Measurements from ENCODE around the gene FTL.

Gene FTL

DNA sequence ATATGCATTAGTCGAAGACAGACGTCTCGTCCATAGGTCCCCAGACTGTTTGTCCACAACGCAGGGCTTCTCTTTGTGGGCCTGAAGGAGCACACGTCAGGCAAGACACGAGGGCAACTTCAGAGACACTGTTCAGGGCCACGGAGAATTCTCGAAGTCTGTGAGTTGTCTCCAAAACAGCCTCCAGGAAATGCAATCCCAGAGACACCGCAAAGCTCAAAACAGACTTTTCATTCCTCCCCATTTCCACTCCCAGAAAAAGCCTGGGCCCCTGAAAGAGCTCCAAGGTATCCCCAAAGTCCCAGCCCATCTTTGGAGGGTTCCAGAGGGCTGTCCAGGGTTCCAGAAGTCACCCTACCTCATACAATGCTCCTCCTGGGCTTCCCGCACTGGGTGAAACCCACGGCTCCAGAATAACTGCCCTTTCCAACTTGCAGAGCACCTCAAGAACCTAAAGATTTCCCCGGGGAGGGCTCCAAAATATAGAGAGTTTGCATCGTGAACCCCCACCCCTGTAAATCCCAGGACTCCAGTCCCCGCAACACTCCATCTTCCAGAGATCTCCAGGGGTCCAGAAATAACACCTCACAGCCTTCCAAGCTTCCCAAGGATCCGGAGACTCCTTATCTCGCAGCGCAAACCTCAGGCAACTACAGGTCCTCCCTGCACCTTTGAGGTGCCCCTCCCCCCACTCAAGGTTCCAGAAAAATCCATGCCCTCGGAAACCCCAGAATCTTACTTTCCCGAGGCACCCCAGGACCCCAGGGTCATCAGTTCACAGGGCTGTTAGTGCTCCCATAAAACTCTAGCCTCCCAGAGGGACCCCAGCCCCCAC is 687 bp upstream of the FTL start:
- peak overlapping the region; percentile 54 for H3K4me3 ChIP-seq (ENCODE audit: low read depth, low read length)

DNA sequence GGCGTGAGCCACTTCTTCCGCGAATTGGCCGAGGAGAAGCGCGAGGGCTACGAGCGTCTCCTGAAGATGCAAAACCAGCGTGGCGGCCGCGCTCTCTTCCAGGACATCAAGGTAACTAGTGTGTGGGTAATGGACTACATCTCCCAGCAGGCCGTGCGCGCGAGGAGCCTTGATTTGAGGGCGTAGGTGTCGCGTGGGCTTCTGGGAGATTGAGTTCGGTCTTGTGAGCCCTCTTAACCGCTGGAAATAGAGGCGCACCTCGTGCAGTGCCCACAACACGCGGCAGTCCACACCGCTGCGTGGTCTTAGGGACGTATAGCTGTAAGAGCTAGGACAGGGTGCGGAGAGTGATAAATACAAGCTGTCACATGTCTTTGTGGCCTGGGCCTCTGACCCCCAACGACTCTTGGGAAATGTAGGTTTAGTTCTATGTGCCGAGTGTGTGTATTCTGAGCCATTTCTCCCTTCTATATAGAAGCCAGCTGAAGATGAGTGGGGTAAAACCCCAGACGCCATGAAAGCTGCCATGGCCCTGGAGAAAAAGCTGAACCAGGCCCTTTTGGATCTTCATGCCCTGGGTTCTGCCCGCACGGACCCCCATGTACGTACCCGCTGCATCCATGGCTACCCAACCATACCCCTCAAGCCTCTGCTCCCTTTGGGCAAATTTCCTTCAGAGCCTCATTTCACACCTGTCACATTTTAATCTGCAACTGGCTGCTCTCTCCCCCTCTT is 864 bp downstream of the FTL start:
- H3K4me3 ChIP-seq (ENCODE audit: low read depth, low read length) = peak overlapping the region; percentile 94

DNA sequence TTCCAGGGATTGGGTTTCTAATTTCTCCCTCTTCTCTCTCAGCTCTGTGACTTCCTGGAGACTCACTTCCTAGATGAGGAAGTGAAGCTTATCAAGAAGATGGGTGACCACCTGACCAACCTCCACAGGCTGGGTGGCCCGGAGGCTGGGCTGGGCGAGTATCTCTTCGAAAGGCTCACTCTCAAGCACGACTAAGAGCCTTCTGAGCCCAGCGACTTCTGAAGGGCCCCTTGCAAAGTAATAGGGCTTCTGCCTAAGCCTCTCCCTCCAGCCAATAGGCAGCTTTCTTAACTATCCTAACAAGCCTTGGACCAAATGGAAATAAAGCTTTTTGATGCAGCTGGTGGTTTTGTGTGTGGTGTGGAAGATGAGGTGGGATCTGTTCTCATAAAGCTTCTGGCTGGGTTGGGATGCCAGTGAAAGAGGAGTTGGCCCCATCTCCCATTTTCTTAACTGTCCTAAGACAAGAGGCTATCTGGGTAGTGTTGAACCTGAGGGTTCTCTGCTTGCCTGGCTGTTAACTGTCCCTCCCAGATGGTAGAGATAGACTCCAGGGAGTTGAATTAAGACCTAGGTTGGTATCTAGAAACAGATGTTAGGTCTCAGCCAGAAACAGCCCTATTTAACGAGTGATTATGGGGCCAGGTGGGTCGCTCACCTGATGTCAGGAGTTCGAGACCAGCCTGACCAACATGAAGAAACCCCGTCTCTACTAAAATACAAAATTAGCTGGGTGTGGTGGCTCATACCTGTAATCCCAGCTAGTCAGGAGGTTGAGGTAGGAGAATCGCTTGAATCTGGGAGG is 1.6 kb downstream of the FTL start:
- peak overlapping the region; percentile 94 for H3K4me3 ChIP-seq (ENCODE audit: low read depth, low read length)

DNA sequence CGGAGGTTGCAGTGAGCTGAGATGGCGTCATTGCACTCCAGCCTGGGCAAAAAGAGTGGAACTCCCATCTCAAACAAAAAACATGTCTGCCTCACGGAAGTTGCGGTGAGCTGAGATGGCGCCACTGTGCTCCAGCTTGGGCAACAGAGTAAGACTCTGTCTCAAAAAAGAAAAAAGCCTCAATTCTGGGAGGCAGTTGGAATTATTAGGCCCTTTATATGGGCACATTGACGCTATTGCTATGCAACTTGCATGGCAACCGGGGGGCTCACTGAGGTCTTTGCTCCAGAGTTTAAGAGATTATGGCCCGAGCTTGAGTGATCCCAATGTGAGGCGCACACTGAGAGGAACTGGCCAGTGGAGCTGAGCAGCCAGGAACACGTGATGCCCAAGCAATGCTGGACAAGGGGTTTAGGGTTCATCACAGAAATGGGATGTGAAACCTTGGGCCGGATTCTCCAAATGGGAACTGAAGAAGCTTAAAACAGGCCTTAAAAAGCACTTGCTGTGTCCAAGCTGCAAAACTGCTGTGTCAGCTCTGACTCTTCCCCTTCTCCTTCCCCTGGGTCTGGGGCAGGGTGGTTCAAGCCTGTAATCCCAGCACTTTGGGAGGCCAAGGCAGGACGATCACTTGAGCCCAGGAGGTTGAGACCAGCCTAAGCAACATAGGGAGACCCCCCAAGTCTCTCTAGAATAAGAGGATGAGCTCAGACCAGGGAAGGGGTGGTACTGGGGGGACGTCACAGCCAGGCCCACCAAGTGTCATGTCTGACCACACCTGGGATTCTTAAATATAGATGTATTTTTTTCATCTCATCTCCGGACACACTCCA is 2.5 kb downstream of the FTL start:
- H3K4me3 ChIP-seq (ENCODE audit: low read depth, low read length) = no peak overlapping the region

DNA sequence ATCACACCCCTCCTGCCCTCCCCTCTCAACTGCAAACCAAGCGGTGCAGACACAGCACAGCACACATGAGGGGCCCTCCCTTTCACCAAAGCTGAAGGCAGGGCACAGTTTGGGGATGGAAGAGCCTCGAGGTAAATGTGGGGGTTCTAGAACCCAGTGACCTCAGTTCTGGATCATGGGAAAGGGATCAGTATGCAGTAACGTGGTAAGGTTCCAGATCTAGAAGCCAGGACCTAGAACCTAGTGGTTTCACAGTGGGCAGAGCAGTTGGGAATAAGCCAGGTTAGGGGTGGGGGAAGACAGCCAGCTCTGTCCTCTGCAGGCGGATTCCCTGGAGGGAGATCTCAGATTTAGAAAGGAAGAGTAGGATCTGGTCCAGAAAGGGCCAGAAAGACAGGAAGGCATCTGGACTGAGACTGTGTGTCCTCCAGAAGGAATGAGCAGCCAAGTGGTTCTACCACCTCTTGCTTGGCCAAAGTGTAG is 3.1 kb downstream of the FTL start:
- no peak overlapping the region for H3K4me3 ChIP-seq (ENCODE audit: low read depth, low read length)

DNA sequence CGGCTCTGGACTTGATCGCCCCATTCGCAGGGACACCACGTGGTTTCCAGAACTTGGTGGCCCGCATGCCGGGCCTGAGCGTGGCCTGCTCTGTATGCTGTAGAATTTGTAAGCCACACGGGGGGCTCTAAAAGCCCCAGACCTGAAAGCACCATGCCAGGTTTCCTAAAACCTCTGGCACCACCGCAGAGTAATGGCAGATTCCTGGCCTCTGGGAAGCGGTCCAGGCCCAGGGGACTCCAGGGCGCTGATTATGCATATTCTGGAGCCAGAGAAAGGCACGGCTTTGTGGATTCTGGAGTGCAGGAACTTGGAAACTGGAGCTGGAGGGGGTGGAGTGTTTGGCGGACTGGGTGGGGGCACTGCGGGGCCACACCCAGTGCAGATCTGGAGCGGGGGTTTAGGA is 3.7 kb downstream of the FTL start:
- H3K4me3 ChIP-seq (ENCODE audit: low read depth, low read length) = no peak overlapping the region

DNA sequence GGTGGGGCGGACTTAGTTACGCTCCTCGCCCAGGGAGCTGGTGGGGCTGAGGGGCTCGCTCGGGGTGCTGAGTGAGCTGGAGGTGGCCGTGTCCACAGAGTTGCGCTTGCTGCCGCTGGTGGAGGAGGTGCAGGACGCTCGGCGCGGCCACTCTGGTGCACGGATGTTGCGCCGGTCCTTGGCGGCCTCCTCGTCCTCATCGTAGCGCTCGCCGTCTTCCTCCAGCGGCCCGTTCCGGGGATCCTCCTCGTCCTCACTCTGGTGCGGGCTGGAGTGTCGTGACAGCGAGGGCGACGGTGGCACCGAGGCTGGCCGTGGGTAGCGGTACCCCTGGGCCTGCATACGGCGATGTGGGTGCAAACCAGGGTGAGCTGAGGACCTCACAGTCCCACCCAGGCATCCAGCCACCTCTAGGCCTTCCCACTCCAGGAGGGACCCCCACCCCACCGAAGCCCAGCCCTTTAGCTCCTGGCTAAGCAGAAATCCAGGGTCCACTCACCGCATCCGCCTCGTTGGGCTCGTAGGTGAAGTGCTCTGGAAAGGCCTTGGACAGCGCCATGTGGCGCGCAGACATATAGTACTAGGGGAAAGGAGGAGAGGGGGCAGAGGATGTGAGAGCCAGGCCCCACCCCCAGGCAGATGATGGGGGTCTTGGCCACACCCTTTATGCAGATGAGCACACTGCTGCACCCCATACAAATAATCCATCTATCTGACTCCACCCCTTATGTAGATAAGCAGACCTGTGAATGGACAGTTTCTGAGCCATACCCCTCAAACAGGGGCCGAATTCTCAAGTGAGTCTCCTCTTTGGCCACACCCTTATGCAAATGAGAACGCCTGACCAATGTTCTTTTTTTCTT is 4.4 kb downstream of the FTL start:
- H3K4me3 ChIP-seq (ENCODE audit: low read depth, low read length) = no peak overlapping the region

DNA sequence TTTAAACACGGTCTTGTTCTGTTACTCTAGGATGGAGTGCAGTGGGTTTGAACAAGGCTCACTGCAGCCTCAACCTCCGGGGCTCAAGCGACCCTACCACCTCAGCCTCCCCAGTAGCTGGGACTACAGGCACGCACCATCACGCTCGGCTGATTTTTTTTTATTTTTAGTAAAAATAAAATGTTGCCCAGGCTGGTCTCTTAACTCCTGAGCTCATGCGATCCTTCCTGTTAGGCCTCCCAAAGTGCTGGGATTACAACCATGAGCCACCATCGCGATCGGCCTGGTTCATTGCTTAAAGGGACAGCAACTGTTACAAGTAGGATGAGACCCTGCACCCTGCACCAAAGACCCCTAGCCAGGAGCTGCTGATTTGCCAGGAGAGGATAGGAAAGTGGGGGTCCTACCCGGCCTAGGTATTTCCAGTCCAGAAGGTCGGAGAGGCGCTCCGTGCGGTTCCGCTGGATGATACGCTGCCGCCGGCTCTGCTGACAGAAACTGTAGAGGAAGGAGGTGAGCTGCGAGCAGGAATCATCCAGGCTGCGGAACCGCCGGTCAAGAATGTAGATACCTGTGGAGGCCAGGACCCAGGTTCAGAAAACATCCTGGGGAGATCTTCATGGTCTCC is 5.1 kb downstream of the FTL start:
- H3K4me3 ChIP-seq (ENCODE audit: low read depth, low read length) = no peak overlapping the region

DNA sequence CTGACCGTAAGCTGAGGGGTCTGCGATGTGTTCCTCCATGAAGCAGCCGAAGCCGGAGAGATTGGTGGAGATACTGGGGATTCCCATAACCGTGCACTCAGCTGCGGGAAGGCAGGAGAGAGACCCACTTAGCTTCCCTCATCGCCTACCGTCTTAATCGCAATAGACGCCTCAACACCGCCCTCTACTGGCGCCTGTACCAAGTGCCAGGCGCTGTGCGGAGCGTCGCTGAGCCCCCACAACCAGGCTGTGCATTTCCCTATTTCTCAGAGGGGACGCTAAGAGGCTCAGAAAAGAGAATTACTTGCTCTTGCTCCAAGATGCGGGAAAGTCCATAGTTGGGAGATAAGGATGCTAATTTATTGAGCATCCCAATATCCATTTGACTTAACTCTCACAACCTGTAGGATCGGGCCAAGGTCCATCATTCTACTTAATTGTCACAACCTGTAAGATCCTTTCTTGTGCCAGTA is 5.8 kb downstream of the FTL start:
- no peak overlapping the region for H3K4me3 ChIP-seq (ENCODE audit: low read depth, low read length)

DNA sequence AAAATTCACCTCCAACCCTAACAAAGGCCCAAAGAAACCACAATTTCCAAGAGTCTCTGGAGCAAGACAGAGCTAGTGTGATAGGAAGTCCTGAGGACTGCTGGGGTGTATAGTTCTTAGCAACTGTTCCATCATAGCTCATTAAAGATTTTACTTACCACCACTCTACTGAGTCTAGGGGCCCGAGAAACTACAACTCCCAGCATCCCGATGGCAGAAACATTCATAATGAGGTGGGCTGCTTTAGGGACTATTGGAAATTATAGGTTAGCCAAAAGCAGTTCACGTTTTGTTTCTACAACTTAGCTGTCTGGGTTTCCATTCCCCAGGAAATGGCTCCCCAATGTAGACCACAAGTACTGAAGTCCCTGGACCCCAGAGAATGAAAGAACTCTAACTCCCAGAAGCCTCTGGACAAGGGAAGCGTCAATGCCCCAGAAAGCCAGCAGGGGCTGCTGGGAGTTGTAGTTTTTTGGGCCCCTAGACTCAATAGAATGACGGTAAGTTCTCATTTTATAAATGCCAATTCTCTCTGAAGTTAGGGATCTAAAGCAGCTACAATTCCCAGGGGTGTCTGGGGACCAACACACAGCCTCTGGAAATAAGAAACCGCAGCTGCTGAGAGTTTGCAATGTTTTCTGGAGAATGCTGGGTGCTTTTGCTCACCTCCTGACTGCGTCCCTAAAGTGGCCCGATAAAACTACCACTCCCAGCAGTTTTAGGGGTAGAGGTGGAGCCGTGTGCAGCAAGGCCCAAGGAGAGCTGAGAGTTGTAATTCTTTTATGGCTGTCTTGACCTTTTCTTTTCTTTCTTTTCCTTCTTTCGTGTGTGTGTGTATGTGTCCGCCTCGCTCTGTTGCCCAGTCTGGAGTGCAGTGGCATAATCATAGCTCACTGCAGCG is 11.1 kb downstream of the FTL start:
- no peak overlapping the region for H3K4me3 ChIP-seq (ENCODE audit: low read depth, low read length)

DNA sequence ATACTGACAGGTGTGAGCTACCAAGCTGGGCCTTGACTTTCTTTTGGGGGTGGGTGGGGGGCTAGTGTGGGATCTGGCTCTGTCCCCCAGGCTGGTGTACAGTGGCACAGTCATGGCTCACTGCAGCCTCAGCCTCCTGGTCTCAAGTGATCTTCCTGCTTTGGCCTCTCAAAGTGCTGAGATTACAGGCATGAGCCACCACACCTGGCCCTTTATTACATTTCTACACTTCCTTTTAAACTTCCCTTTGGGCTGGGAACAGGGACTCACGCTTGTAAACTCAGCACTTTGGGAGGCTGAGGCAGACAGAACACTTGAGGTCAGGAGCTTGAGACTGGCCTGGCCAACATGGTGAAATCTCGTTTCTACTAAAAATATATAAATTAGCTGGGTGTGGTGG is 12.0 kb downstream of the FTL start:
- no peak overlapping the region for H3K4me3 ChIP-seq (ENCODE audit: low read depth, low read length)

DNA sequence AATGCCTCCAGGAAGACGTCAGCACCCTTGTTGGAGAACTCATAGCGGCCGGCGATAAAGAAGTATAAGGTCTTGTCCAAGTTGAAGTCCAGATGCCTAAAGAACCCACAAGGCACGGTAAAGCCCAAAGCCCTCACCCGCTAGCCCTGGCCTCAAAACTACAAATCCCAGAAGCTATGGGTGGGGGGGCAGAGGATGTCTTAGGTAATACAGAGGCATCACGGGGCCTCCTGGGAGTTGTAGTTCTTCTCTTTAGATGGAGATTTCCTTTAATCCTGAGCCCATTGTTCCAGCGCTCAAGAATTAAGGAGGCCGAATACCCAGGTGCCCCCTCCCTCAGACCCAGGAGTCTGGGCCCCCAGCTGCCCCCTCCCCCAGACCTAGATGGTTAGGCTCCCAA is 17.2 kb downstream of the FTL start:
- H3K4me3 ChIP-seq (ENCODE audit: low read depth, low read length) = no peak overlapping the region

DNA sequence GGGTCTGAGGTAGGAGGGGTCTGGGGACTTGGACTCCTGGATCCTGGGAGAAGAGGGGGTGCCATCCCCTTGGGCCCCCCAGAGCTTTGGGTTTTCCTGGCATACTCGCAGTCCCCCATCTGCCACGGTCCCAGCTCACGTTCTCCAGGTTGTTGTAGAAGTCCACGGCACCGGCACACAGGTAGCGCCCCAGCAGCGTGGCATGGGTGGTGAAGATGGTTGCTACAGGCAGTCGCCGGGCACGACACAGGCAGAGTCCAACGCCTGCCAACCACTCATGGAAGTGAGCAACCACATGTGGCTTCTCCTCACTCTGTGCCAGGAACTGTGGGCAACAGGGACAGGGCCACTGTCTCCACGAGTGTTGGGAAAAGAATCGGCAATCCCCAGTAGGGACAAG is 20.6 kb downstream of the FTL start:
- H3K4me3 ChIP-seq (ENCODE audit: low read depth, low read length) = no peak overlapping the region

DNA sequence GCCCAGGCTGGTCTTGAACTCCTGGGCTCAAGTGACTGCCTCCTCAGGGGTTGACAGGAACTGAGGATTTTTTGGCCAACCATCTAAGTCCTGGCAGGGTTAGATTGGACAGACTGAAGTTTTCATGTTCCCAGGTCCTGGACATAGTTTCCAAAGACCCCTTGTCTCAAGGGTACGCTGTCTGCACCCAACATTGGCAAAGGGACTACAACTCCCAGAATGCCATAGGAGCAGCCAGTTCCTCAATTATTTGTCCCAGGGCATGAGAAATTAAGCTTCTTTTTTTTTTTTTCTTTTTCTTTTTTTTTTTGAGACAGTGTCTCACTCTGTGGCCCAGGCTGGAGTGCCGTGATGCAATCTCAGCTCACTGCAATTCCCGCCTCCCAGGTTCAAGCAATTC is 21.1 kb downstream of the FTL start:
- no peak overlapping the region for H3K4me3 ChIP-seq (ENCODE audit: low read depth, low read length)

DNA sequence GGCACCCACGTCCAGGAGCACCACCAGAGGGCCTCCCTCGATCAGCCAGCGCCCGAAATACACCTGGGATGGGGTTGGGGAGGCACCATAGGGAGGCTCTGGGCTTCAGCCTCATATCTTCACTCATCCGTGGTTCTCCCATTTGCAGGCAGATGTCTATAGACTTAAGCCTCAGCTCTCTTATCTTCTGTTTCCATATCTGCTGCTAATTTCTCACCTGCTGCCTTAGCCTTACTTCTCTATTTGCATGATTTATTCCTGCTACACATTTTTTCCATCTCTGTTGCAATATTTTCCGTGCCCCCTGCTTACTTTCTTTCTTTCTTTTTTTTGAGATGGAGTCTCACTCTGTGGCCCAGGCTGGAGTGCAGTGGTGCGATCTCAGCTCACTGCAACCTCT is 22.2 kb downstream of the FTL start:
- no peak overlapping the region for H3K4me3 ChIP-seq (ENCODE audit: low read depth, low read length)

DNA sequence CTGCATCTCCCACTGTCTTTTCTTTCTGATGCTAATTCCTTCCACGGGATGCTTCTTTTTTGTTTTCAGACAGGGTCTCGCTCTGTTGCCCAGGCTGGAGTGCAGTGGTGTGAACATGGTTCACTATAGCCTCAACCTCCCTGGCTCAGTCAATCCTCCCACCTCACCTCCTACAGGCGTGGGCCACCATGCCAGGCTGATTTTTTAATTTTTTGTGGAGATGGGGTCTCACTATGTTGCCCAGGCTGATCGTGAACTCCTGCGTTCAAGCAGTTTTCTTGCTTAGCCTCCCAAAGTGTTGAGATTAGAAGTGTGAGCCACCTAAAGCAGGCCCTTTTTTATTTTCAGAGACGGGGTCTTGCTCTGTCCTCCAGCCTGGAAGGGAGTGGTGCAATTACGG is 23.2 kb downstream of the FTL start:
- H3K4me3 ChIP-seq (ENCODE audit: low read depth, low read length) = no peak overlapping the region

DNA sequence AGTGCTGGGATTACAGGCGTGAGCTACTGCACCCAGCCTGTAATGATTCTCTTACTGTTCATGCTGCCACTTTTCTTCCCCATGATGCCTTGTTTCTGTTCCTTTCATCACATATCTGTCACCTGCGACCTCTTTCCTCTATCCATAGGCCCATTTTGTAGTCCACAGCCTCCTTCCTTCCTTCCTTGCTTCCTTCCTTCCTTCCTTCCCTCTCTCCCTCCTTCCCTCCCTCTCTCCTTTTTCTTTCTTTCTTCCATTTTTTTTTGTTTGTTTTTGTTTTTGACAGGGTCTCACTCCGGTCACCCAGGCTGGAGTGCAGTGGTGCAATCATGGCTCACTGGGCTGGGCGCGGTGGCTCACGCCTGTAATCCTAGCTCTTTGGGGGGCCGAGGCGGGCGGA is 23.8 kb downstream of the FTL start:
- H3K4me3 ChIP-seq (ENCODE audit: low read depth, low read length) = no peak overlapping the region

DNA sequence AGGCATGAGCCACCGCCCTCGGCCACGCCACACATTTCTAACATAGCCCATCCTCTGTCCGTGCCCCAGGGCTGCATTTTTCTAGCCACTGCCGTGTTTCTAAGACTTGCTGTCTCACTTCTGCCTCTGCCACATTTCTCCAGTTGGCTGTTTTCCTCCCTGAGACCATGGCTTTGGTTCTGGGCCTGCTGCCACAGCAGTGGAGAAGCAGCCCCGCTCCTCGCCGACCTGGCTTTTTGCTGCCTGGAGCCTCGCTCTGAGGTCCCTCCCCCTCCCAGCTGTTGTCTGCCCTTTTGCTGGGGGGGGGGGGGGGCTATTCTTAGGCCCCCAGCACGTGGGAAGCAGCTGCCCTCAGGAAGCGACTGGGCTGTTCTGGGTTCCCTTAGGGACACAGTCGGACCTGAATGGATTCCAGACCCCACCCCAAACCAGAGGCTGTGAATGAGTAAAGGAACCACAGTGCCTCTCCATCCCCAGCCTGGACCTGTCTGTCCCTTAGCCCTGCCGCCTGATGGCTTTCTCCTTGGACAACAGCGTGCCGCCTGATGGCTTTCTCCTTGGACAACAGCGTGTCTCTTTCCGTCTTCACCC is 24.7 kb downstream of the FTL start:
- no peak overlapping the region for H3K4me3 ChIP-seq (ENCODE audit: low read depth, low read length)
